ENCODE measurements around the gene XPO6. TPM values are rescaled to one million over a fixed set of nuclear protein-coding genes. Genes with fewer than 3 reads are reported as not detected.

Gene XPO6
- total RNA-seq, 1 experiment from 2014 or later, result 124 TPM

- Histone ChIP-seq H3K4ac (ENCODE audit: low read depth, low read length) (no peak overlapping the region), H2AK5ac (ENCODE audit: insufficient read length, low read length) (no peak overlapping the region), H3K56ac (ENCODE audit: insufficient read length, low read depth, low read length) (no peak overlapping the region), H2BK15ac (ENCODE audit: low read depth, low read length) (no peak overlapping the region), H2BK120ac (ENCODE audit: low read depth, low read length, poor library complexity, severe bottlenecking) (no peak overlapping the region), H4K91ac (ENCODE audit: insufficient read length, low read depth, low read length) (no peak overlapping the region), H3K79me2 (ENCODE audit: insufficient read depth, low read length) (peaks cover 13% of the 10 kb centered on the region; the same call in 1 of the 2 replicates), H4K5ac (ENCODE audit: insufficient read length, low read depth, low read length) (no peak overlapping the region), H3K9ac (ENCODE audit: extremely low read depth, insufficient read length, low read length) (no peak overlapping the region), H2AFZ (ENCODE audit: low read length) (no peak overlapping the region), H3T11ph (ENCODE audit: low read length) (no peak overlapping the region), H2BK5ac (ENCODE audit: insufficient read length, low read length) (no peak overlapping the region), H4K8ac (replicated peaks; ENCODE audit: insufficient read length, low read depth, low read length) (no peak overlapping the region), H3K18ac (ENCODE audit: insufficient read length, low read depth, low read length) (no peak overlapping the region), H3K9me3 (ENCODE audit: control insufficient read depth, low read depth, low read length) (no peaks in the 10 kb centered on the region), H2BK20ac (ENCODE audit: low read depth, low read length, poor library complexity, severe bottlenecking) (no peak overlapping the region), H3K23ac (ENCODE audit: insufficient read length, low read depth, low read length) (no peak overlapping the region), H2BK12ac (ENCODE audit: insufficient read length, low read depth, low read length) (no peak overlapping the region), H3K4me2 (ENCODE audit: insufficient read depth, insufficient read length, low read length) (no peak overlapping the region), H3K27ac (ENCODE audit: insufficient read length, low read depth, low read length) (no peak overlapping the region), H3K23me2 (ENCODE audit: insufficient read length, low read depth, low read length, poor library complexity, severe bottlenecking) (no peaks in the 10 kb centered on the region), H3K4me1 (ENCODE audit: insufficient read depth, low read length) (no peaks in the 10 kb centered on the region), H3K79me1 (ENCODE audit: insufficient read depth, low read depth, low read length, poor library complexity, severe bottlenecking) (peaks cover 9% of the 10 kb centered on the region), H3K27me3 (ENCODE audit: insufficient read depth, low read length) (no peaks in the 10 kb centered on the region), H4K20me1 (ENCODE audit: control insufficient read depth, insufficient read depth, insufficient read length) (no peaks in the 10 kb centered on the region), H3K14ac (ENCODE audit: insufficient read depth, low read length) (no peak overlapping the region)
- 0 out of 4 replicates have a peak, but pooled peaks cover 0 to 2% of the 10 kb centered on the region in 2 experiments for H3K4me1 Mint-ChIP-seq
- peak overlapping the region in 1 of 3 experiments; percentile 1; a peak in 3 of 7 replicates for H3K27ac Mint-ChIP-seq
- H3K9me3 Mint-ChIP-seq, result no peaks in the 10 kb centered on the region
- H3K4me3 Mint-ChIP-seq, result no peak overlapping the region
- no peaks in the 10 kb centered on the region for H3K27me3 Mint-ChIP-seq (ENCODE audit: low read depth)
- TF ChIP-seq CTCF (conservative IDR thresholded peaks at IDR 0.05), result peak; percentile 51
- DNase-seq, result no peak
- no CpG with 5 or more reads among the region's 6 CpGs for WGBS (ENCODE audit: extremely low coverage, insufficient read length, low lambda C conversion rate)
- H3K36me3 Mint-ChIP-seq (ENCODE audit: insufficient read depth in 1 of 3, low read depth in 3 of 3), result peaks cover 18 to 33% (median 26%) of the 10 kb centered on the region in 3 experiments; a peak in 6 of 7 replicates
These were observed 9.5 kb downstream of the XPO6 start for GRCh38 chr16:28202147-28202746.

Measured in H9 (cell line).